Hematopoietic multipotent progenitor cell treated with erythropoietin and hydrocortisone succinate and interleukin-3 and kit ligand, for 17 days (in vitro differentiated cells): ENCODE measurements around the gene CHCHD6.

ENCODE experiments used
- DNase-seq: peaks from one replicate; pipeline ENCODE4 v3.0.0-alpha.2; 2015; ENCODE audit warnings: low spot score

Gene CHCHD6

GRCh38 chr3:126939733-126940132 lies 235.7 kb downstream of the CHCHD6 start:
- no peak for DNase-seq

- no peak for DNase-seq
These were observed 237.8 kb downstream of the CHCHD6 start for GRCh38 chr3:126941721-126942270.

GRCh38 chr3:126944089-126944965 lies 240.3 kb downstream of the CHCHD6 start:
- DNase-seq, result no peak

GRCh38 chr3:126945171-126945721 lies 241.2 kb downstream of the CHCHD6 start:
- DNase-seq, result no peak

GRCh38 chr3:126945891-126946290 lies 241.9 kb downstream of the CHCHD6 start:
- DNase-seq, result no peak

- DNase-seq, result no peak
These were observed 242.4 kb downstream of the CHCHD6 start for GRCh38 chr3:126946405-126946804.

GRCh38 chr3:126947429-126947828 lies 243.4 kb downstream of the CHCHD6 start:
- DNase-seq, result no peak

GRCh38 chr3:126948980-126949535 lies 245.0 kb downstream of the CHCHD6 start:
- no peak for DNase-seq

- DNase-seq, result no peak
These were observed 247.5 kb downstream of the CHCHD6 start for GRCh38 chr3:126951561-126951960.

- DNase-seq, result no peak
These were observed 248.4 kb downstream of the CHCHD6 start for GRCh38 chr3:126952261-126952982.

- no peak for DNase-seq
These were observed 249.1 kb downstream of the CHCHD6 start for GRCh38 chr3:126952983-126953660.

GRCh38 chr3:126954141-126954842 lies 250.3 kb downstream of the CHCHD6 start:
- DNase-seq, result no peak

- DNase-seq, result no peak
These were observed 251.2 kb downstream of the CHCHD6 start for GRCh38 chr3:126955004-126955790.

GRCh38 chr3:126956361-126956760 lies 252.3 kb downstream of the CHCHD6 start:
- no peak for DNase-seq

- DNase-seq, result no peak
These were observed 253.0 kb downstream of the CHCHD6 start for GRCh38 chr3:126956866-126957650.

- no peak for DNase-seq
These were observed 254.0 kb downstream of the CHCHD6 start for GRCh38 chr3:126957776-126958637.

GRCh38 chr3:126958638-126959085 lies 254.6 kb downstream of the CHCHD6 start:
- no peak for DNase-seq

- no peak for DNase-seq
These were observed 255.3 kb downstream of the CHCHD6 start for GRCh38 chr3:126959136-126959920.
